ENCODE data around the gene CCDC187.

Gene CCDC187

DNA sequence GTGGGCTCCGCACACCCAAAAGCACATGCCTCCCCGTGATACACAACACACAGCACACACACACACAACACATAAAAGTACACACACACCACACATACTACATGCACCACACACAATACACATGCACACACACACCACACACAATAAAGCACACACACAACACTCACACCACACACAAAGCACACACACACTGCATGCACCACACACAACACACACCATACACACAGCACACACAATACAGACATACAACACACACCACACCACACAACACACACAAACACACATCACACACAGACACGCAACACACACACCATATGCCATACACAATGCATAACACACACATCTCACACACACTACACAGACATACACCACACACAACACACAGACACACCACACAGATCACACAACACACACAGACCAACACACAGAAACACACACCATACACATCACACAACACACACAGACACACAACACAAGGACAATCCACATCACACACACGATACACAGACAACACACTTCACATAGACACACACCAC lies 3.4 kb upstream of the CCDC187 start:
- no peak for DNase-seq (ENCODE audit: low read depth)
- TF ChIP-seq, protein P1, sequence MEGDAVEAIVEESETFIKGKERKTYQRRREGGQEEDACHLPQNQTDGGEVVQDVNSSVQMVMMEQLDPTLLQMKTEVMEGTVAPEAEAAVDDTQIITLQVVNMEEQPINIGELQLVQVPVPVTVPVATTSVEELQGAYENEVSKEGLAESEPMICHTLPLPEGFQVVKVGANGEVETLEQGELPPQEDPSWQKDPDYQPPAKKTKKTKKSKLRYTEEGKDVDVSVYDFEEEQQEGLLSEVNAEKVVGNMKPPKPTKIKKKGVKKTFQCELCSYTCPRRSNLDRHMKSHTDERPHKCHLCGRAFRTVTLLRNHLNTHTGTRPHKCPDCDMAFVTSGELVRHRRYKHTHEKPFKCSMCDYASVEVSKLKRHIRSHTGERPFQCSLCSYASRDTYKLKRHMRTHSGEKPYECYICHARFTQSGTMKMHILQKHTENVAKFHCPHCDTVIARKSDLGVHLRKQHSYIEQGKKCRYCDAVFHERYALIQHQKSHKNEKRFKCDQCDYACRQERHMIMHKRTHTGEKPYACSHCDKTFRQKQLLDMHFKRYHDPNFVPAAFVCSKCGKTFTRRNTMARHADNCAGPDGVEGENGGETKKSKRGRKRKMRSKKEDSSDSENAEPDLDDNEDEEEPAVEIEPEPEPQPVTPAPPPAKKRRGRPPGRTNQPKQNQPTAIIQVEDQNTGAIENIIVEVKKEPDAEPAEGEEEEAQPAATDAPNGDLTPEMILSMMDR (IDR thresholded peaks at IDR 0.05; ENCODE audit: low read depth, low read length, missing control alignments): no peak

DNA sequence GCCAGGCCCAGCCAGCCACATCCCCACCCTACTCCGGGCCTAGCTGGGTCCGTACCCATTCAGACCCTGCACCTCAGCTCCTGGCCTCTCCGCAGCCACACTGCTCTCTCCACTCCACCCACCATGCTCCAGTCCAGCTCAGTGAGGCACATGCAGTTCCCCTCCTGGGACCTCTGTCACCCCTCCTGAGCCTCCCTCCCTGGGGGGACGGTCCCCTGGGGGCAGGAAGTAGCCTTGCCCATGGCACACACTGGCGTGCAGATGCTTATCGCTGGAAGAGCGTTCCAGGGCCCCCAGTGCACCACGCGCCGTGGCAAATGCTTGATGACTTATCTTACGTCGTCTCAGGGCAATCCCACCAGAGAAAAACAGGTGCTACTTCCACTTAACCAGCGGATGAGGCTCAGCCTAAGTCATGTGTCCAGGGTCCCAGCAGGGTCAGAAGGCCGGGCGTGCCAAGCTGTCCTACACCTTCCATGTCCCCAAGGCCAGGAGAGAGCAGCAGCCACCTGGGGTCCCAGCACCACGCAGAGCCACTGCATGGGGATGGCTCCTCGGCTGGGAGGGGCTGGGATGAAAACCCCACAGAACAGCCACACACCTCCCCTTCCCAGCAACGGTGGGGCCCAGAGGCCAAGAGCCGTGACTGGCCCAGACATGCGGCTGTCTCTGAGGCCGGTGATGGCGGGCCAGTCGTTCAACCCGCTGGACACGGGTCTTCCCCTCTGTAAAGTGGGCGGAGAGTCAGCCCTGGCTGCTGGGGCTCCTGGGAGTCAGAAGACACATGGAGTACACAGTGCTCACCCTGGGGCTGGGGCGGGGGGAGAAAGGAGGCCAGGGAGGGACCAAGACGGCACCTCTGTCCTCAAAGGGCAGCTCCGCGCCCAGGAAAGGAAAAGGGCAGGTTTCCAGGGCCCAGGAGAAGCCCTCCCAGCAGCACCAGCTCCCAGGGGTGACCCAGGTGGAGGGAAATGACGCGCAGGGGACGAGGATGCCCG lies 2.6 kb upstream of the CCDC187 start:
- TF ChIP-seq, protein P1 (IDR thresholded peaks at IDR 0.05; ENCODE audit: low read depth, low read length, missing control alignments): no peak
- no peak for DNase-seq (ENCODE audit: low read depth)
- H3K4me3 ChIP-seq (ENCODE audit: low read depth, low read length): no peak overlapping the region

More for the DNA sequence above, 3.4 kb upstream of the CCDC187 start:
- no peak overlapping the region for H3K4me3 ChIP-seq (ENCODE audit: low read depth, low read length)

DNA sequence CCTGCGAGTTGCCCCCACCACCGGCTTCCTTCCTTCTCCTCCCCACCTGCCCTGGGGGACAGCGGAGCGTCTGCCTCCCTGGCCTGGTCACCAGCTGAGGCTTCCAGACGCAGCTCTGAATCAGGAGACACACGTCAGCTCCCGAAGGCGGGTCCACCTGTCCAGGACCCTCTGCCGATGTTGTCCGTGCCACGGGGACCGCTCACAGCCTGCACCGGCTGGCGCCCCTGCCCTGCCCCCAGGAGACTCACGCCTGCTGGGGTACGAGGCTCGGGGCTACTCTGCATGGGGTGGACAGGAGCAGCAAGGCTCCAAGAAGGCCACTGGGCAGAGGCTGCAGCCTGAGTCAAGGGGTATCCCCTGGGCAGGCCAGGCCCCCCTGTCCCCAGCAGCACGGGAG lies 1.9 kb upstream of the CCDC187 start:
- TF ChIP-seq, protein P1 (IDR thresholded peaks at IDR 0.05; ENCODE audit: low read depth, low read length, missing control alignments): no peak

DNA sequence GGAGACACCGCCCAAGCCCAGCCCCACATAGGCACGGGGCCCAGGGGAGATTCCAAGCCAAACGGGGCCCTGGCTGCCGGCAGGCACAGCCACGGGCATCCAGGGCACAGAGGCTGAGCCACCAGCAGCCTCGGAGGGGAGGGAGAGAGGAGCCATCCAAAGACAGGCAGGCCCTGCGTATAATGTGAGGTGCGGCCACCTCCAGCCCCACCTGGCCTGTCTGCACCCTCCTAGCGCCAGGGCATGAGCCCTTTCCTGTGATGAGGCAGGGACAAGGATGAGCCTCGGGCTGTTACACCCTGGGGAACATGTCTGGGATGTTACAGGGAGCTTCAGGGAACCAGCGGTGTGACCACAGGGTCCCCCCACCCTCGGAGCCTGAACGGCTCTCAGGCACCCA lies 1.1 kb upstream of the CCDC187 start:
- TF ChIP-seq, protein P1 (IDR thresholded peaks at IDR 0.05; ENCODE audit: low read depth, low read length, missing control alignments): no peak
- no peak for DNase-seq (ENCODE audit: low read depth)
- H3K4me3 ChIP-seq (ENCODE audit: low read depth, low read length): no peak overlapping the region

More for the DNA sequence above, 1.9 kb upstream of the CCDC187 start:
- H3K4me3 ChIP-seq (ENCODE audit: low read depth, low read length): no peak overlapping the region
- no peak for DNase-seq (ENCODE audit: low read depth)

DNA sequence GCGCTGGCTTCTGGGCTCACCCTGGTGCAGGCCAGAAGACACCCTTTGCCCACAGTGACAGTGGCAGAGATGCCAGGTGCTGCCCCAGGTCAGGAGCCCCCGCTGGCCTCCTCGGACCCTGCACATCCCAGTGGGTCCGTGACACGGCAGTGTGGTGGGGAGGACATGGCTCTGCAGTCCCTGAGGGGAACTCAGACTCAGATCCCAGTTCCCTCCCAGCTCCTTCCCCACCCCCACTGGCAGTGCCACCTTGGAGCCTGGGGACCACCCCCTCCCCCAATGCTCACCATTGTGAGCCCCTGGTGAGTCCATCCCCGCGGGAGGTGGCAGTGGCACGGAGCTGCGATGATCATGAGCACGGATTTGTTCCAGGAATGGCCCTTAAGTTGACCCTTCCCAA lies 562 bp upstream of the CCDC187 start:
- no peak for DNase-seq (ENCODE audit: low read depth)
- H3K4me3 ChIP-seq (ENCODE audit: low read depth, low read length): no peak overlapping the region
- TF ChIP-seq, protein P1 (IDR thresholded peaks at IDR 0.05; ENCODE audit: low read depth, low read length, missing control alignments): no peak

DNA sequence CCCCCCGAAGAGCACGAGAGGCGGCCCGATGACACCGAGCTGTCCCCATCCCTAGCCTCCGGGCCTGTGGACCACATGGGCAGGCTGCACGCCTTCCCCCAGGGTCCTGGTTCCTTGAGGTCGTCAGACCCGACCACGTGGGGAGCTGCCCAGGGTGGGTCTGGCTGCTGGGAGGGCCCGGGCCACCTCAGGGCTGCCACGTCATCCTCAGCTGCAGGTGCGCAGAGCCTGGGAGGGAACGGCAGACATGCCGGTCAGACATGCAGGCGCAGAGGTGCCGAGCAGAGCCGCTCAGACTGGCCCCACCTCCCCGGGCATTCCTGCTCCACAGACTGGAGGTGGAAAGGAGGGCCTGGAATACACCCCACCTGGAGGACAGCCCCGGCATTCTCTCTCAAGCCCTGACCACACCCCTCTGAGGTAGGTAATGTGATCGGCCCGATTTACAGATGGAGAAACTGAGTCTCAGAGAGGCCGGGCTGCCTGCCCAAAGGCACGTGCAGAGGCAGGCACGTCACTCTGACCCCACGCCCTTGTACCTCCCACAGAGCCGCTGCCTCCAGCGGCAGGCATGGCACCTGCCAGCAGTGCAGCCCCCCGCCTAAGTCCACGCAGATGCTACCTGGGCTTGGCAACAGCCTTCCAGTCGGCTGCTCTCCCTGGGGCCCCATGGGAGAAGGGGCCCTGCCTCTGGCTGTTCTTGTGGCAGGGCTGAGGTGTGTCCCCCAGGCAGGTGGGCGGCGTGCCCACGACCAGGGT lies 649 bp downstream of the CCDC187 start:
- TF ChIP-seq, protein P1 (IDR thresholded peaks at IDR 0.05; ENCODE audit: low read depth, low read length, missing control alignments): no peak
- DNase-seq (ENCODE audit: low read depth): no peak
- H3K4me3 ChIP-seq (ENCODE audit: low read depth, low read length): no peak overlapping the region

All from GM12864 (cell line).